ENCODE data around the gene COL1A2. TPM values are rescaled to one million over a fixed set of nuclear protein-coding genes. Genes with fewer than 3 reads are reported as not detected.

Gene COL1A2
- total RNA-seq, 4 donors from 2014 or later, result 109 to 374 (median 242) TPM

DNA sequence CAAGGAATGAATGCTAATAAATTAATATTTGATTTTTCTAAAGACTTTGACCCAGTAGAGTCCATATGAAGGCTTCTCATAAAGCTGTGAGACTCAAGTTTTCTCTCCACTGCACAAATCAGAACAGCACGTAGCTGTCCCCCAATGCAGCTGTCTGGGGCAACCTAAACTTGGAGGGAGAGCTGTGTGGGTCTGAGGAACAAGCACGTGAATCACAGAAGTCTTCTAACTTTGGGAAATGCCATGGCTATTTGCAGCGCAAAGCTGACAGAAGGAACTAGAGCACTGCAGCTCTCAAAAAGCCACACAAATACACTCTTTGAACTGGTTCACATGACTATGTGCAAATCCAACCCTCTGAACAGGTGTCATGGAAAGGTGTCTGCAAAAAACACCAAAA lies 47.9 kb downstream of the COL1A2 start:
- no peak for TF ChIP-seq CTCF (IDR thresholded peaks at IDR 0.05; ENCODE audit: low read depth)

DNA sequence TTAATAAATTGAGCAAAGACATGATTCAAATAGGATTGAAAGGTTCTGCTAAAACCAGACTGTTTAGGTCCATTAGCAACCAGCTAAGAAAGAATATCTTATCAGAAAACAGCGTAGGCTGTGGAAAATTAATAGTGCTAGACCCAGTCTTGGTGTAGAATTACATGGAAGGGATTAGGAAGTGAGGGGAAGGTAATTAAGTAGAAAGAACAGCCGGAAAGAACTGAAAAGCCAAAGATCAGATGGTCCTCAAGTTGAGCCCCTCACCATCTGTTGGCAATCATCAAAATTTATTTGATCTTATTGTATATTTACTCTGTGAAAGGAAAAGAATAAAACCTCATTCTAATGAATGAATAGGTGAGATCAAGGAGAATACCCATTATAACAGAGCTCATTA lies 50.1 kb downstream of the COL1A2 start:
- no peak for TF ChIP-seq CTCF (IDR thresholded peaks at IDR 0.05; ENCODE audit: low read depth)

DNA sequence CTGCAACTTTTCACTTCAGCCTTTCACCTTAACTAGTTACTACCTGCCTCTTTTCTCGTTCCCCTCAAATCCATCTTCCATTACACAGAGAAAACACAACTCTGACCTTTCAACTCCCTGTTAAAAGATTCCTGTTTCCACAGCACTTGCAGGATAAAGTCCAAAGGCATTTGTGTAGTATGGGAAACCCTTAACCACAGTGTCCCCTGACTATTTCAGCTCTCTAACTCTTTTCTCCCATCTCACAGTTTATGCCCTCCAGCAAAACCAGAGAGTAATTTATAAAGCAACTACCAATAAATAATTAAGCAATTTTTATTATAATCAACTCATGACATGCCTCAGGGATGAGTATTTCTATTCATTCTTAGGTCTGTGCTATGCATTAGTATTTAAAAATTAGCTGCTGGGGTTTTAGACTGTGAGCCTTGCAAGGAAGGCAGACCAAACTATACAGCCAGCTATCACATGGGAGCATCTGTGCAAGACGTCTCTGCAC lies 51.0 kb downstream of the COL1A2 start:
- no peak for TF ChIP-seq CTCF (IDR thresholded peaks at IDR 0.05; ENCODE audit: low read depth)

DNA sequence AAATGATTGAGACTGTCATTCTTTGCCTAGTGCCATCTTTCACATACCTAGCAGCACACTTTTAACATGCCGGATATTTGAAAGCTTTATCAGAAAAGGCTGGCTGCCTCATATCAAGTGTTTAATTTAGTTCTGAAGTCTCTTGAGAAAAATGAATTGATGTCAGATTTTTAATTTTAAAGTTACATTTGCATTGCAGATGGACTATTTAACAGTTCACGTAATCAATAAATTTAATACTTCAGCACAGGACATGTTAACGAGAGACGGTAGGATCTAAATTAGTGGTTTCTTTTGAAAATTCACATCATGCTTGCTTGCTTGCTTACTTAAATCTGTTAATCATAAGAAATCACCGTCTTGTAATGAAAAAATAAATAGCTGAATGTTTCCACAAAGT lies 51.6 kb downstream of the COL1A2 start:
- TF ChIP-seq CTCF (IDR thresholded peaks at IDR 0.05; ENCODE audit: low read depth), result no peak

GRCh38 chr7:94449151-94449725 lies 54.5 kb downstream of the COL1A2 start:
- no peak for TF ChIP-seq CTCF (IDR thresholded peaks at IDR 0.05; ENCODE audit: low read depth)

GRCh38 chr7:94450044-94450697 lies 55.5 kb downstream of the COL1A2 start:
- TF ChIP-seq CTCF (IDR thresholded peaks at IDR 0.05; ENCODE audit: low read depth), result no peak

GRCh38 chr7:94451187-94451586 lies 56.5 kb downstream of the COL1A2 start:
- no peak for TF ChIP-seq CTCF (IDR thresholded peaks at IDR 0.05; ENCODE audit: low read depth)

Data from subcutaneous adipose tissue (tissue), 4 donors.